Mucosa of rectum (tissue), 2 donors: ENCODE measurements around the gene PCDHAC1.
"Not testable (repeated sequence)": the region's sequence is repeated elsewhere in the genome, so short reads cannot be mapped to it uniquely, and the experiment has no call there.

Experiments used
- H3K27ac ChIP-seq, 2 donors: one replicate each; pipeline ENCODE4 v1.7.0; 2013; ENCODE audit warnings: inconsistent platforms in 2 of 2, low read depth in 2 of 2, low read length in 2 of 2
- H3K27me3 ChIP-seq, 2 donors: one replicate each; pipeline ENCODE4 v1.7.0; 2013; ENCODE audit warnings: low read length in 2 of 2; ENCODE audit not compliant: control insufficient read depth in 2 of 2, insufficient read depth in 2 of 2
- H3K36me3 ChIP-seq, 2 donors: one replicate each; pipeline ENCODE4 v1.7.0; 2013; ENCODE audit warnings: low read length in 2 of 2; ENCODE audit not compliant: control insufficient read depth in 2 of 2, insufficient read depth in 2 of 2
- H3K4me1 ChIP-seq, 2 donors: one replicate each; pipeline ENCODE4 v1.7.0; 2013; ENCODE audit warnings: low read length in 2 of 2, mild to moderate bottlenecking in 1 of 2; ENCODE audit not compliant: control insufficient read depth in 2 of 2, insufficient read depth in 2 of 2
- H3K4me3 ChIP-seq, 2 donors: one replicate each; pipeline ENCODE4 v1.7.0; 2013; ENCODE audit warnings: low read length in 2 of 2
- H3K9ac ChIP-seq, 2 donors: one replicate each; pipeline ENCODE4 v1.7.0; 2013; ENCODE audit warnings: low read length in 2 of 2, low read depth in 1 of 2, mild to moderate bottlenecking in 1 of 2
- H3K9me3 ChIP-seq, 2 donors: one replicate each; pipeline ENCODE4 v1.7.0; 2013; ENCODE audit warnings: low read length in 2 of 2; ENCODE audit not compliant: control insufficient read depth in 2 of 2
- donor health status: healthy.
- donor health status: Normal muscosa, but diverticular disease.

The PCDHAC1 gene, protein sequence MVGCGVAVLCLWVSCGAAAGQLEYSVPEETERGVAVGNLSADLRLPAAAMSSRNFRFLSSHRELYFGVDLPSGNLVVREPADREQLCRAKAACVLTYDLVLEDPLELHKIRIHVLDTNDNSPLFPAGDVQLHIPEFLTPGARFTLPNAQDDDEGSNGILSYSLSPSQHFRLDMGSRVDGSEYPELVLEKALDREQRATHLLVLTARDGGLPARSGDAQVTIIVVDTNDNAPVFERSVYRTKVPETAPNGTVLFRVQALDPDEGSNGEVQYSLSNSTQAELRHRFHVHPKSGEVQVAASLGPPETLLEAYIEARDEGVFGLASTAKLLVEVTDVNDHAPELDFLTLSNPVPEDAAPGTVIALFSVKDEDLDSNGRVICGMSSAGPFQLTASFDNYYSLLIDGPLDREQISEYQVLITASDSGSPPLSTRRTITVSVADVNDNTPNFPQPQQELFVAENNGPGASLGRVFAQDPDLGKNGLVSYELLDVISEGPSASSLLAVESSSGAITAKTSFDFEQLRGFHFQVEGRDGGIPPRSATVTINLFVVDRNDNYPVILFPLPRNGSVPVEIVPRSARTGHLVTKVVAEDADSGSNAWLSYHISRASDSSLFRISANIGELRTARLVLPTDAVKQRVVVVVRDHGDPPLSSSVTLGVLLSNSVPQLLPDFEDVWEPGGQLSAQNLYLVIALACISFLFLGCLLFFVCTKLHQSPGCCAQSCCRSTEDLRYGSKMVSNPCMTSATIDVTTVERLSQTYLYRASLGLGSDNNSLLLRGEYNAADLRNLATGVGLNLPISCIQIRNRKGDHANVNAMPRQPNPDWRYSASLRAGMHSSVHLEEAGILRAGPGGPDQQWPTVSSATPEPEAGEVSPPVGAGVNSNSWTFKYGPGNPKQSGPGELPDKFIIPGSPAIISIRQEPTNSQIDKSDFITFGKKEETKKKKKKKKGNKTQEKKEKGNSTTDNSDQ

DNA sequence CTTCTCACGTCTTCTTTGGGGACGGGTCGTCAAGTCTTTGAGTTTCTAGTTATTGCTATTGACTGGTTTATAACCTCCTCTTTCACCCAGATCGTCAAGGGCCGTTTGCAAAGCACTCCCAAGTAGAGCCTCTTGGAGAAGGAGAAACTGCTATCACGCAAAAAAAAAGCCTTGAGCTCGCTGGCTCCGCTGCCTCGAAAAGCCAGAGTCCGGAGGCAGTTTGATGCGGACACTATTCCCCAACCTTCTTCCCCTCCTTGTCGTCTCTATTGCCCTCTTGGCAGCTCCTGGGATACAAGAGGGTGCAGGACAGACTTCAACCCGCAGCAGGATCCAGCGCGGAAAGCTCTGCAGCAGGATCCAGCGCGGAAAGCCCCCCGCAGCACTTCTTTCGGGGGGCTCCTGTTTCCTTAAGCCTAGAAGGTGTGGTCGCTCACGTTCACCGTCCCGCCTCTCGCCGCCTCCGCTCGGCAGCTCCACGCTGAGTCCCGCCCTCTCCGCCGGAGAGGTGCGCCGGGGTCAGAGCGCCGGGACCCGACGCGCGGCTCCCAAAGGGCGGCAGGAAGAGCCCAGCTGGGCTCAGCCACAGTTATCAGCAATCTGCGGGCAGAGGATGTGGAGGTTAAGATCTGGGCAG lies at the start of gene PCDHAC1:
Gene PCDHAC1 (plus strand): TSS at position 494 of the 637 bp plus-strand sequence. CDS start 594 bp downstream, outside the sequence.
- H3K36me3 ChIP-seq: no peaks in the 10 kb centered on the region
- no peak within 1 kb of the TSS for H3K27ac ChIP-seq
- H3K4me3 ChIP-seq: peak within 1 kb of the TSS; percentile 37 to 62
- no peaks in the 10 kb centered on the region for H3K27me3 ChIP-seq
- peaks cover 0 to 5% of the 10 kb centered on the region in 2 donors for H3K9me3 ChIP-seq
- no peak within 1 kb of the TSS for H3K9ac ChIP-seq
- H3K4me1 ChIP-seq: no peaks in the 10 kb centered on the region

DNA sequence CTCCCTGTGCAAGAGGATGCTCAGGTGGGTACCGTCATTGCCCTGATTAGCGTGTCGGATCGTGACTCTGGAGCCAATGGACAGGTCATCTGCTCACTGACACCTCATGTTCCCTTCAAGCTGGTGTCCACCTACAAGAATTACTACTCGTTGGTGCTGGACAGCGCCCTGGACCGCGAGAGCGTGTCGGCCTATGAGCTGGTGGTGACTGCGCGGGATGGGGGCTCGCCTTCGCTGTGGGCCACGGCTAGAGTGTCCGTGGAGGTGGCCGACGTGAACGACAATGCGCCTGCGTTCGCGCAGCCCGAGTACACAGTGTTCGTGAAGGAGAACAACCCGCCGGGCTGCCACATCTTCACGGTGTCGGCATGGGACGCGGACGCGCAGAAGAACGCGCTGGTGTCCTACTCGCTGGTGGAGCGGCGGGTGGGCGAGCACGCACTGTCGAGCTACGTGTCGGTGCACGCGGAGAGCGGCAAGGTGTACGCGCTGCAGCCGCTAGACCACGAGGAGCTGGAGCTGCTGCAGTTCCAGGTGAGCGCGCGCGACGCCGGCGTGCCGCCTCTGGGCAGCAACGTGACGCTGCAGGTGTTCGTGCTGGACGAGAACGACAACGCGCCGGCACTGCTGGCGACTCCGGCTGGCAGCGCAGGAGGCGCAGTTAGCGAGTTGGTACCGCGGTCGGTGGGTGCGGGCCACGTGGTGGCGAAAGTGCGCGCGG lies 49.4 kb upstream of the PCDHAC1 start:
- not testable (repeated sequence) for H3K4me1 ChIP-seq, H3K27ac ChIP-seq, H3K27me3 ChIP-seq, H3K9ac ChIP-seq, H3K4me3 ChIP-seq, H3K36me3 ChIP-seq
- peaks cover 11 to 12% of the 10 kb centered on the region in 2 donors for H3K9me3 ChIP-seq

DNA sequence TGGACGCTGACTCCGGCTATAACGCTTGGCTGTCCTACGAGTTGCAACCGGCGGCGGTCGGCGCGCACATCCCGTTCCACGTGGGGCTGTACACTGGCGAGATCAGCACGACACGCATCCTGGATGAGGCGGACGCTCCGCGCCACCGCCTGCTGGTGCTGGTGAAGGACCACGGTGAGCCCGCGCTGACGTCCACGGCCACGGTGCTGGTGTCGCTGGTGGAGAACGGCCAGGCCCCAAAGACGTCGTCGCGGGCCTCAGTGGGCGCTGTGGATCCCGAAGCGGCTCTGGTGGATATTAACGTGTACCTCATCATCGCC lies 48.9 kb upstream of the PCDHAC1 start:
- no peak overlapping the region for H3K4me3 ChIP-seq
- H3K9ac ChIP-seq: no peak overlapping the region
- peaks cover 11 to 12% of the 10 kb centered on the region in 2 donors for H3K9me3 ChIP-seq
- H3K4me1 ChIP-seq: no peaks in the 10 kb centered on the region
- H3K27ac ChIP-seq: no peak overlapping the region
- H3K36me3 ChIP-seq: no peaks in the 10 kb centered on the region
- H3K27me3 ChIP-seq: no peaks in the 10 kb centered on the region

DNA sequence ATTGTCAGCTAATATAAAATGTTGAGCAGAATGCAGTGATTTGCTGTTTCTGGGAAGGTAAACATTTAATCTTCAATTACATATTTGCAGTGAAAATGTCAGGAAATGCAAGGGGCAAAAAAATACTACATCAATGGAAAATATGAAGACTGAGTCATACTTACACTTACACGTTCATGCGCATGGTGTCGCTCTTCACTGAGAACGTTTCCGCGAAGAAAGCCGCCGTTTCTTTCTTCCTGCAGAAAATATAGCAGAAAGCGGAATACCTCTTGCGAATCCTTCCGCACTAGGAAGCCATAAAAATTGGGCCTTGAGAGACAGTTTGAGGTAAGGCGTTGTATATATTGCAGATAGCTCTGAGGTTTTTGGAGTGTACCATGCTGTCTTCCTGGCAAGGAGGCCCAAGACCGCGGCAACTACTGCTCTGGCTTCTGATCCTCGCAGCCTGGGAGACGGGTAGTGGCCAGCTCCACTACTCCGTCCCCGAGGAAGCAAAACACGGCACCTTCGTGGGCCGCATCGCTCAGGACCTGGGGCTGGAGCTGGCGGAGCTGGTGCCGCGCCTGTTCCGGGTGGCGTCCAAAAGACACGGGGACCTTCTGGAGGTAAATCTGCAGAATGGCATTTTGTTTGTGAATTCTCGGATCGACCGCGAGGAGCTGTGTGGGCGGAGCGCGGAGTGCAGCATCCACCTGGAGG lies 44.1 kb upstream of the PCDHAC1 start, which contains the start of gene PCDHA13:
Gene PCDHA13 (plus strand): TSS at position 236 of the 702 bp plus-strand sequence. CDS start 145 bp downstream, at position 381.
- no peaks in the 10 kb centered on the region for H3K27me3 ChIP-seq
- H3K4me3 ChIP-seq: peak within 1 kb of the TSS in 1 of 2 donors; percentile 38
- no peaks in the 10 kb centered on the region for H3K36me3 ChIP-seq
- no peaks in the 10 kb centered on the region for H3K4me1 ChIP-seq
- H3K27ac ChIP-seq: no peak within 1 kb of the TSS
- peaks cover 7% of the 10 kb centered on the region in 2 donors for H3K9me3 ChIP-seq
- H3K9ac ChIP-seq: no peak within 1 kb of the TSS

DNA sequence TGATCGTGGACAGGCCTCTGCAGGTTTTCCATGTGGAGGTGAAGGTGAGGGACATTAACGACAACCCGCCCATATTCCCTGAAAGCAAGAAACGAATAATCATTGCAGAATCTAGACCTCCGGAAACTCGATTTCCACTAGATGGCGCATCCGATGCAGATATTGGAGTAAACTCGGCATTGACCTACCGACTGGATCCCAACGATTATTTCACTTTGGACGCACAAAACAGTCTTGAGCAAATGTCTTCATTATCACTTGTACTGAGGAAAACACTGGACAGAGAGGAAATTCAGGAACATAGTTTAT lies 43.6 kb upstream of the PCDHAC1 start:
- Histone ChIP-seq H3K4me1 (no peaks in the 10 kb centered on the region), H3K9ac (no peak overlapping the region), H3K36me3 (no peaks in the 10 kb centered on the region), H3K9me3 (peaks cover 7% of the 10 kb centered on the region in 2 donors), H3K4me3 (no peak overlapping the region), H3K27ac (no peak overlapping the region), H3K27me3 (no peaks in the 10 kb centered on the region)

DNA sequence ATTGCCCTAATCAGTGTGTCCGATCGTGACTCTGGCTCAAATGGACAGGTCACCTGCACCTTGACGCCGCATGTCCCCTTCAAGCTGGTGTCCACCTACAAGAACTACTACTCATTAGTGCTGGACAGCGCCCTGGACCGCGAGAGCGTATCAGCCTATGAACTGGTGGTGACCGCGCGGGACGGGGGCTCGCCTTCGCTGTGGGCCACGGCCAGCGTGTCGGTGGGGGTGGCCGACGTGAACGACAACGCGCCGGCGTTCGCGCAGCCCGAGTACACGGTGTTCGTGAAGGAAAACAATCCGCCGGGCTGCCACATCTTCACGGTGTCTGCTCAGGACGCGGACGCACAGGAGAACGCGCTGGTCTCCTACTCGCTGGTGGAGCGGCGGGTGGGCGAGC lies 42.7 kb upstream of the PCDHAC1 start:
- H3K9me3 ChIP-seq: peaks cover 5 to 7% of the 10 kb centered on the region in 2 donors
- H3K27ac ChIP-seq: no peak overlapping the region
- no peak overlapping the region for H3K4me3 ChIP-seq
- H3K27me3 ChIP-seq: no peaks in the 10 kb centered on the region
- no peaks in the 10 kb centered on the region for H3K36me3 ChIP-seq
- H3K4me1 ChIP-seq: no peaks in the 10 kb centered on the region
- no peak overlapping the region for H3K9ac ChIP-seq

DNA sequence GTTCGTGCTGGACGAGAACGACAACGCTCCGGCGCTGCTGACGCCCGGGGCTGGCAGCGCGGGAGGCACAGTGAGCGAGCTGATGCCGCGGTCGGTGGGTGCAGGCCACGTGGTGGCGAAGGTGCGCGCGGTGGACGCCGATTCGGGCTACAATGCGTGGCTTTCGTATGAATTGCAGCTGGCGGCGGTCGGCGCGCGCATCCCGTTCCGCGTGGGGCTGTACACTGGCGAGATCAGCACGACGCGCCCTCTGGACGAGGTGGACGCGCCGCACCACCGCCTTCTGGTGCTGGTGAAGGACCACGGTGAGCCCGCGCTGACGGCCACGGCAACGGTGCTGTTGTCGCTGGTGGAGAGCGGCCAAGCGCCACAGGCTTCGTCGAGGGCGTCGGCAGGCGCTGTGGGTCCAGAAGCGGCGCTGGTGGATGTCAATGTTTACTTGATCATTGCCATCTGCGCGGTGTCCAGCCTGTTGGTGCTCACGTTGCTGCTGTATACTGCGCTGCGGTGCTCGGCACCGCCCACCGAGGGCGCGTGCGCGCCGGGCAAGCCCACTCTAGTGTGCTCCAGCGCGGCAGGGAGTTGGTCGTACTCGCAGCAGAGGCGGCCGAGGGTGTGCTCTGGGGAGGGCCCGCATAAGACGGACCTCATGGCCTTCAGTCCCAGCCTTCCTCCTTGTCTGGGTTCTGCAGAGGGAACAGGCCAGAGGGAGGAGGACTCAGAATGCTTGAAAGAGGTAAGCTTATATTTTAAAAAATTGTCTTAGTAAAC lies 42.0 kb upstream of the PCDHAC1 start:
- H3K36me3 ChIP-seq: no peaks in the 10 kb centered on the region
- H3K27ac ChIP-seq: no peak overlapping the region
- H3K27me3 ChIP-seq: no peaks in the 10 kb centered on the region

DNA sequence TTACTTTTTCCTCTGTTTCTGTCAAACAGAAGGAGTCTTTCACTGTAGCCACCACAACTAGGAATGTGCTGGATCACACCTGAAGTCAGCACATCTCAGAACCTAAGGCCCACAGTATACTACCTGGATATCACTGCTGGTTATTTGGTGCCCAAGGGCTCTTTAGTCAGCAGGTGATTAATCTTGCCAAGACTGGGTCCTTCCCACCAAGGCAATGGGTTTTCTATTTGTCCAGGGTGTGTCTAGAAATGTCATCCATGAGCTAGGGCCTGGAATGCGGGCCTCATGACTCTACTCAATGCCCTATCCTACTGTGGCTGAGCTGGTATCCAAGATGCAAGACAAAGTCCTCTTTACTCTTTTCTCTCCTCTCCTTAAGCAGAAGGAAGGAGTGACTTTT lies 9.8 kb upstream of the PCDHAC1 start:
- H3K27ac ChIP-seq: no peak overlapping the region
- no peaks in the 10 kb centered on the region for H3K36me3 ChIP-seq
- no peak overlapping the region for H3K9ac ChIP-seq
- H3K4me3 ChIP-seq: no peak overlapping the region
- H3K27me3 ChIP-seq: no peaks in the 10 kb centered on the region
- no peaks in the 10 kb centered on the region for H3K9me3 ChIP-seq
- H3K4me1 ChIP-seq: no peaks in the 10 kb centered on the region

More for the DNA sequence above, 42.0 kb upstream of the PCDHAC1 start:
- no peak overlapping the region for H3K4me3 ChIP-seq
- peaks cover 5 to 7% of the 10 kb centered on the region in 2 donors for H3K9me3 ChIP-seq
- no peak overlapping the region for H3K9ac ChIP-seq
- no peaks in the 10 kb centered on the region for H3K4me1 ChIP-seq

DNA sequence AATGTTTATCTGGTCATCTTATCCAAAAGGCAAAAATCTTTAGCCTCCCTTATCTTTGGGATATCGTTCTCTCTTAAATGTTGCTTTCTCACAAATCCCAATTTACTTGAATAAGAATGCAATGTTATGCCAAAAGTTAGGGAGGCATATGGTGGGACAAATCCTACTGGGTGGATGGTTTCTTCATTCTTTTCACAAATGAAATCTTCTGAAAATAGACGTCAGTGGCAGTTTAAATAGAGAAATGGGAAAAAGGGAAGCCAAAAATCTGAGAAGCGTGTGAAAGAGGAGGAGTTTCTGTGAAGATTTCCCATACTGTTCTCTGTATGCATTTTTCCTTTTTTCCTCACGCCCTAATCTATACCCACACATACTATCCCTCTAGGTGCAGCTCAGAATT lies 2.5 kb upstream of the PCDHAC1 start:
- H3K9ac ChIP-seq: no peak overlapping the region
- peaks cover 0 to 5% of the 10 kb centered on the region in 2 donors for H3K9me3 ChIP-seq
- H3K4me3 ChIP-seq: no peak overlapping the region
- H3K27me3 ChIP-seq: no peaks in the 10 kb centered on the region
- no peaks in the 10 kb centered on the region for H3K36me3 ChIP-seq
- H3K4me1 ChIP-seq: no peaks in the 10 kb centered on the region
- no peak overlapping the region for H3K27ac ChIP-seq
